Measurements from ENCODE around the gene SNX6.
A peak's percentile ranks its signal among the peaks of the same experiment; 100 is the strongest.
"Not testable (repeated sequence)": the region's sequence is repeated elsewhere in the genome, so short reads cannot be mapped to it uniquely, and the experiment has no call there.

Gene SNX6

DNA sequence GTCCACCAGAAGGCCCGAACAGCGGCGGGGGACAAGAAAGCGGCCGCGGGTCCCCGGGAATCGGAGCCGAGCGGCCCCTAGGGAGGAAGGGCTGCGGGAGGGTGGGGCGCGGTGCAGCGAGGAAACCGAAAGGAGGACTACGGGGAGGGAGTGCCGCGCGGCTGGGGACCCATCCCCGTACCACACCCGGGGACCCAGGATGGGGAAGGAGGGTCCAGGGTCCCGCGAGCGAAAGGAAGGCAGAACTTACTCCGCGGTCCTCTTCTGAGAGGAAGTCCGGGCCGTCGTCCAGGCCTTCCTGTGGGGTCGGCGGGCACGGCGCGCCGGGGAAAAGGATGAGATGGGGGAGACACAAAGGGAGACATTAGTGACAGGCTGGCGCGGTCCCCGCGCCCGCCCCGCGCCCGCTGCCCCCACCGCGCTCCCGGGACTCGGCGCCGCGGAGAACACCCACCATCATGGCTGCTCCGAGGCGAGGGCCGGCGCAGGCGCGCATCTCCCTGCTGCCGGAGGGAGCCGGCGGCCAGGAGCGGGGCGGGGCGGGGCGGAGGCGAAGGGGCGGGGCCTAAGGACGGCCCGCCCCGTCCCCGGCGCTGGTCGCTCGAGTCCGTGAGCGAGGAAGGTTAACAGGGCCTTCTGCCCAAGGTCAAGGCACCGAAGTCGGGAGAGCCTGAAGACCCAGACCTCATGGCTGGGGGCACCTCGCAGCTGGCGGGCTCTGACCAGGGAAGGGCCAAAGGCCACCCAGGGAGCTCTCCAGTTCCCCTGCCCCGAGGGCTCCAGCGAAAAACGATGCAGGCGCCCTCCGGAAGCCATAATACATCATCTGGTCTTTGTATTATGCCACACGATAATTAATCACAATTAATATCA is at the start of gene SNX6:
TSS of gene SNX6 (minus strand) at position 492 of the 873 bp plus-strand sequence. CDS start at position 460, 32 bp downstream.
- DNase-seq (ENCODE audit: low spot score) = peak; percentile 71

DNA sequence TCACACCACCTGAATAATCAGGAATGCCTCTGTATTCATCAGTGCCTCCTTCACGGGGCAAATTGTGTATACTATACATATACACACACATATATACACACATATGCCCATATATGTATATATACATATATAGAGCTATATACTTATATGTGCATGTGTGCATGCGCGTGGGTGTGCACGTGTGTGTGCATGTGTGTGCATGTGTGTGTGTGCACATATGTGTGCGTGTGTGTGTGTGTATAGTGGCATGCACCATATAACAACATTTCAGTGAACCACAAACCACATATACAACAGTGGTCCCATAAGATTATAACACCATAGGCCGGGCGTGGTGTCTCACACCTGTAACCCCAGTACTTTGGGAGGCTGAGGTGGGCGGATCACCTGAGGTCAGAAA is 48.8 kb upstream of the SNX6 start:
- no peak for DNase-seq (ENCODE audit: low spot score)

DNA sequence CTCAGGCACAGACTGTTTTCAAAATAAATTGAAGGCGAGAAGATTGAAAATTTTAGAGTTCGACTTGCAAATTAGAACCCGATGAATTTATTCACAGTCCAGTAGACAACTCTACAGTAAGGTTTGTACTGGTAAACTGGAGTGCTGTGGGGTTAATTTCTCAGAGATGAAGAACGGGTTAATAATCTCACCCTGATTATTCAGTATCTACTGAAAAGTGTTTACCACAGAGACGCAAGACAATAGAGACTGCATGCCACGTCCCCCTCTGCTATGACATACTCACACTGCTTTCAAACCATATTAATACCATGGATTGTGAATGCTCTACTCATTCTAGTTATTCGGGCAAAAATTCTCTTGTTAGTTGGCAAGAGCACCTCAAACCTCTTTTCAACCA is 48.4 kb upstream of the SNX6 start:
- no peak for DNase-seq (ENCODE audit: low spot score)

DNA sequence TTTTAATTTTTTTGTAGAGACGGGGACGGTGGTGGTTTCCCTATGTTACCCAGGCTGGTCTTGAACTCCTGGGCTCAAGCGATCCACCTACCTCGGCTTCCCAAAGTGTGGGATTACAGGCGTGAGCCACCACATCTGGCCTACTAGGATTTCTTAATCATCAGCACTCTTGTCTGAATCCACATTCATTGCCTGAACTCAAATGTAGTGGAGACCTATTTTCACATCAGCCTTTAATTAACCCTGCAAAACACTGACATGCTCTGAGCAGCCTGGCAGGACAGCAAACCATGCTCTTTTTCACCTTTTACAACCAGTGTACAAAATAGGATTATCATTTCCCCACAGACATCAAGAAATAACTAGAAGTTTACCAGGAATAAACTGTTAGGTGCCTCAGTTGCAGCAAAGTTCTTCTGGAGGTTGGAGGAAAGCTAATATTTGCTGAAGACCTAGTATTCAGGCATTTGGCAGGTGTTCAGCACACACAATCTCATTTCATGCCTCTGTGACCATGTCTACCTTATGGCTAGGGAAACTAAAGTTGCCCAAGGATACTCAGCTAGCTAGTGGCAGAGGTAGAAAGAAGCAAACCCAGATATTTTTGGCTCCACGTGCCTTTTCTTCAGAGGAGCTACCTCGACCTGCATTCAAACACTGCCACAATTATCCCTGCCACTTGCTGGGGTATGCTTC is 46.7 kb upstream of the SNX6 start:
- DNase-seq (ENCODE audit: low spot score) = no peak

DNA sequence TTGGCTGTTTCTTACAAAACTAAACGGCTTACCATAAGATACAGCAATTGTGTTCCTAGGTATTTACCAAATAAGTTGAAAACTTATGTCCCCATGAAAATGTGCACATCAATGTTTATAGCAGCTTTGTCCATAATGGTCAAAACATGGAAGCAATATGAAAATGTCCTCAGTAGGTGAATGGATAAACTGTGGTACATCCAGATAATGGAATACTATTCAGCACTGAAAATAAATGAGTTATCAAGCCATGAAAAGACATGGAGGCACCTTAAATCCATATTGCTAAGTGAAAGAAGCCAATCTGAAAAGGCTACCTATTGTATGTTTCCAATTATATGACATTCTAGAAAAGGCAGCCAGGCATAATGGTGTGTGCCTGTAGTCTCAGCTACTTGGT is 43.8 kb upstream of the SNX6 start:
- no peak for DNase-seq (ENCODE audit: low spot score)

DNA sequence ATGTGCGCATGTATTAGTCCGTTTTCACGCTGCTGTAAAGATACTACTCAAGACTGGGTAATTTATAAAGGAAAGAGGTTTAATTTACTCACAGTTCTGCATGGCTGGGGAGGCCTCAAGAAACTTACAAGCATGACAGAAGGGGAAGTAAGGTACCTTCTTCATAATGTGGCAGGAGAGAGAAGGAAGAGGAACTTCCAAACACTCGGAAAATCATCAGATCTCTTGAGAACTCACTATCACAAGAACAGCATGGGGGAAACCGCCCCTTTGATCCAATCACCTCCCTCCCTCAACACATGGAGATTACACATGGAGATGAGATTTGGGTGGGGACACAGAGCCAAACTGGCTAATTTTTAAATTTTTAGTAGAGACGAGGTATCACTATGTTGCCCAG is 41.8 kb upstream of the SNX6 start:
- no peak for DNase-seq (ENCODE audit: low spot score)

DNA sequence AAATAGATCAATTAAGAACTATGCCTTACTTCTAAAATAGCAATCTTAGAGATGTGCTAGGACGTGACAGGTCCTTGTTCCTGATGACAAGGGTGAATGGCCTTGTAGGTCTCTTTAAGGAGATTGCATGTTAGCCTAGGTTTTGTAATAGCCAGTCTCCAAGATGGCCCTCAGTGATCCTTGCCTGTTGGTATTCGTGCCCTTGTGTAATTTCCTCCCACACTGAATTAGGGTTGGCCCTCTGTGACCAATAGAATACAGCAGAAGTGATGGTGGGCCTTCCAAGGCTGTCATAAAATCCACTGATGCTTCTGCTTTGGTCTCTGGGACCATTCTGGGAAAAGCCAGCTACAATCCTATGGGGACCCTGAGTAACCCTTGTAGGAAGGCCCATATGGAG is 38.2 kb upstream of the SNX6 start:
- DNase-seq (ENCODE audit: low spot score) = no peak

DNA sequence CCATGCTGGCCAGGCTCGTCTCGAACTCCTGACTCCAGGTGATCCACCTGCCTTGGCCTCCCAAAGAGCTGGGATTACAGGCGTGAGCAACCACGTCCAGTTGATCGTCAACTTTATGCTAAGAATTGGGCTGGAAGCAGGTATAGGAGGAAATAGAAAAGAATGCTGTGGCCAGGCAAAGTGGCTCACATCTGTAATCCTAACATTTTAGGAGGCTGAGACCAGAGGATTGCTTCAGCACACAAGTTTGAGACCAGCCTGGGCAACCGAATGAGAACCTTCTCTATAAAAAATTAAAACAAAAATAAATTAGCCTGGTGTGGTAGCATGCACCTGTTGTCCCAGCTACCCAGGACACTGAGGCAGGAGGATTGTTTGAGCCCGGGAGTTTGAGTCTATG is 37.1 kb upstream of the SNX6 start:
- DNase-seq (ENCODE audit: low spot score) = no peak

DNA sequence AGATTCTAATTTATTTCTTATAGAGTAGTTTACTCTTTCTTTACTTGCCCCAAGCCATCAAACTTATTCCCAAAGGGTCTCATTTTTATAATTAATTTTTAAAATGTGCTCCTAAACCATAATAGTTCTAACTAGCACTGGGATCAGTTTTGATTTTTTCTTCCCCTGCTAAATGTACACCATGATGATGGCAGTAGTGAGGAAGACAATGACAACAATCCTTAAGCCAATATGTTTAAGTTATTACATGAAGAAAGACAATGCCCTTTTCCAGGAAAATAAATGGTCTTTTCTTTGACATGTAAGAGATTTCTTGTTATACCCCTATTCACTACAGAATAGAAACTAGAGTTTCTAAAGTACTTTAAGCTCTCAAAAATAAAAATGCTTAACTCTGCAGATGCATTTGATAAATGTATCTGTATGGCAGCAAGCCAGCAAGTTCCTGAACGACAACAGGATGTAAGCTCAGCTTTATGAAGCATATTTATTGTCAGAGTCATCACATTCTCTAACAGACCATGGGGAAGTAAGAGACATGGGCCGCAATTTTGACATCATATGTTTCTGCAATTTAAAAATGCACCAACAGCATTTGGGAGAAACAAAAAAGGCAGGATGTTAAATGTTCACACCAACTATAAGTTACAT is 36.0 kb upstream of the SNX6 start:
- DNase-seq (ENCODE audit: low spot score) = peak; percentile 4

DNA sequence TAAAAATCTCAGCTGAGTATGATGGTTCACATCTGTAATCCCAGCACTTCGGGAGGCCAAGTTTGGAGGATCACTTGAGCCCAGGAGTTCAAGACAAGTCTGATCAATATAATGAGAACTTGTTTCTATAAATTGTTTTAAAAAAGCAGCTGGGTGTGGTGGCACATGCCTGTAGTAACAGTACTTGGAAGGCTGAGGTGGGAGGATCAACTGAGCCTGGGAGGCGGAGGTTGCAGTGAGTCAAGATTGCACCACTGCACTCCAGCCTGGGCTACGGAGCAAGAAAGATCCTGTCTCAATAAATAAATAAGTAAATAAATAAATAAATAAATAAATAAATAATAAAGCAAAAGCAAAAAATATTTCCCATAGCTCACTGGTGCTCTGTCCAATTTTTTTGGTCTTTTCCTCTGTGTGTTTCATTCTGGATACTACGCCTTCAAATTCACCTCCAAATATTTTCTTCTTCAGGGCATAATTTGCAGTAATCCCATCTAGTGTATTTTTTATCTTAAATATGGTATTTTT is 32.7 kb upstream of the SNX6 start:
- no peak for DNase-seq (ENCODE audit: low spot score)

DNA sequence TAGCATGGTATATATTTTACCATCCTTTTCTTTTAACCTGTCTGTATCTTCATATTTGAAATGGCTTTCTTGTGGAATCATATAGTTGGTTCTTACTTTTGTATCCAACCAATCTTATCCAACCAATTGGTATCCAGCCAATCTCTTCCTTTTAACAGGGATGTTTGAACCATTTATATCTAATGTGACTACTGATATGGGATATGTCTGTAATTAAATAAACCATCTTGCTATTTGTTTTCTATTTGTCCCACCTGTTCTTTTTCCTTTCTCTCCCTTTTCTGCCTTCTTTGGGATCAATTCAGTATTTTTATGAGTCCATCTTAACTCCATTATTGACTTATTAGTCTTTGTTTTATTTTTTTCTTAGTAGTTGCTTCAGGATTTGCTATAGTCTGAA is 30.8 kb upstream of the SNX6 start:
- no peak for DNase-seq (ENCODE audit: low spot score)

DNA sequence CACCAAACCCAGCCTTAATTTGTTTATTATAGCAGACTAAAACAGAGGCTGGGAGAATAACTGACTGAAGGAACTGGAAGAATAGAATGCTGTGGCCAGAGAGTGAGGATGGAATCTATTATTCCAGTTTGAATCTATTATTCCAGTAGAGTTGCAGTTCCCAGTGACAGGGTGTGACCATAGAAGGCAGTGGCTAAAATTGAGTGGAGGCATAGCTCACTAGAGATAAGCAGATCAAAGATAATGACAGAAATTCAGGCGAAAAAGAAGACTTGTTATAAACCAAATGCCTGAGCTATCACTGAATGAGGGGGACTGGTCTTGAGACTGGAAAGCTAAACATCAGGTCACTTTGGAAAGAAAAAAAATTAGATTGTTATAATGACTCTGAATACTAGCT is 26.0 kb upstream of the SNX6 start:
- DNase-seq (ENCODE audit: low spot score) = no peak

DNA sequence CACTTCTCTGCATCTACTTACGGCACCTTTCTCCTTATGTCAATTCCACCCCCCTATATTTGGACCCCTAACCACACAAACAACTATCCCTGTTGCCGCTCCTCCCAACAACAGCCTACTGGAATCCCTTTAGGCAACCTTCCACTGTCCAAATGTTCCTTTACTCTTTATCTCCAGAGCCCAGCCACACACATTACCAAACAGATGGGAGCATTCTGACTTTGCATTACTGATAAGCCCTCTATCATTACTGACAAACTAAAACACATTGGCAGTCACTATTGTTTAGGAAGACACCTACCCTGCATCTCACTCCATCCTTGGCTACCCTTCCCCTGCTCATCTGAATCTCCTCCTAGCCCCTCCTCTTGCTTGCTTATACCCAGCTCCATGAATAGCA is 23.1 kb upstream of the SNX6 start:
- DNase-seq (ENCODE audit: low spot score) = not testable (repeated sequence)

DNA sequence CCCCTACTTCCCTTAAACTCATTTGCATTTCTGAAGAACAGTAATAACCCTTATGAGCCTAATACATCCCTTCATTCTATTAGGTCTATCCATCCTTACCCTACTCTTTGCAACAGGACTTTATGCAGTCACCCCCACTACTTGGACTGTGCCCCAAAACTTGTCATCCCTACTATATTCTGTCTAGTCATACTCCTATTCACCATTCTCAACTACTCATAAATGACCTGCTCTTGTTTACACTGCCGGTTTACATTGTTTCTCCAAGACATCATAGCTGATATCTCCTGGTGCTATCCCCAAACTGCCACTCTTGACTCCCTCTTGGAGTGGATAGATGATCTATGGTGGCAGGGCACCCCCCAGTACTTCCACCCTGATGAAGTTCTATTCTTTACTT is 22.4 kb upstream of the SNX6 start:
- not testable (repeated sequence) for DNase-seq (ENCODE audit: low spot score)

DNA sequence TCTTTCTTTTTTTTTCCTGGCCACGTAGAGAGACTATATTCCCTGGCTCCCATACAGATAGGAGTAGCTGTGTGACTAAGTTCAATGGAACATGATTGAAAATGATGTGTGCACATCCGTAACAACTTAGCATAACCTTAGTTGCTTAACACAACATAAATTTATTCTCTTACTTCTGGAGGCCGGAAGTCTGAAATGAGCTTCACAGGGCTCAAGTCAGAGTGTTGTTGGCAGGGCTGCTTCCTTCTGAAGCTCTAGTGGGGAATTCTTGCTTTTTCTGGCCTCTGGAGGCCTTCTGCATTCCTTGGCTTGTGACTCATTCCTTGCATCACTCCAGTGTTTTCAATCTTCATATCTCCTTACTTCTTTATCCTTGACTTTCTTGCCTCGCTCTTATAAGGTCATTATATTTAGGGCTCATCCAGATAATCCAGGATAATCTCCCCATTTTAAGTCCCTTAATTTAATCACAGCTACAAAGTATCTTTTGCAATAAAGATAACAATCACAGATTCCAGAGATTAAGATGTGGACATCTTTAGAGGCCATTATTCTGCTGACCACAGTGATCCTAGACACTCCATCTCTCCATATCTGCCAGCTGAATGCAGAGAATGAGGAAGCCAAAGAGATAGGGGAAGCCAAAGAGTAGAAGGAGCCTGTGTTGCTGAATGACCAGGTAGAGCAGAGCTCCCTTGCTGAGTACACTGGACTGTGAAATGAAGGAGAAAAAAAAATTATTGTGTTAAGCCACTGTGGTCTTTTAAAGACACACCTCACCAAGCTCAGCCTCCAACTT is 21.0 kb upstream of the SNX6 start:
- DNase-seq (ENCODE audit: low spot score) = no peak

DNA sequence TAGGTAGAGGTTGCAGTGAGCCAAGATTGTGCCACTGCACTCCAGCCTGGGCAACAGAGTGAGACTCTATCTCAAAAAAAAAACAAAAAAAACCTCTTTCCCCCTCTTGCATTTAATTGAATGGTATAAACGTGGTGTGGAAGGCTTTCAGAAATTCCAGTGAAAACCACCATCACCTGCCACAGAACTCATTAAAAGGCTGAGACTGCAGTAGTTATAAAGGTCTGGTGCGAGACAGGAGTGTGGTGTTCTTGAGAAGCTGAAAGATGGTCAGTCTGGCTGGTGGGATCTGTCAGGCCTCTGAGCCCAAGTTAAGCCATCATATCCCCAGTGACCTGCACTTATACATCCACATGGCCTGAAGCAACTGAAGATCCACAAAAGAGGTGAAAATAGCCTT is 20.1 kb upstream of the SNX6 start:
- not testable (repeated sequence) for DNase-seq (ENCODE audit: low spot score)

DNA sequence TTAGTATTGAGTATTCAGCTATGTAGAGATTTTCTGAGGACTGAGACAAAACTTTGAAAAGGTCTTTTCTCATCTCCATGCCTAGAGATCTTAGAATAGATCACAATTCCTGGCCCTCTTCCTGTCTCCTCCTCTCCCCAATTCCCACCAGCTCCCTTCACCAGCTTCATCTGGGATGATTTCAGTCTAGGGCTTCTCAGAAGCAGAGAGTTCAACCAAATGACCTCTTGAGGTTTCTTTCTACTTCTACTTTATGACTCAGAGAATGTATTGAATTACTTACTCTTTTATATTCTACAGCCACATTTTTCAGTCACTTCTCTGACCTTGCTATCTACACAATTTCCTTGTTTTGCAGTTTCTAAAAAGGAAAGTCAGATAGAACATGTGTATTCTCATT is 19.4 kb upstream of the SNX6 start:
- no peak for DNase-seq (ENCODE audit: low spot score)

DNA sequence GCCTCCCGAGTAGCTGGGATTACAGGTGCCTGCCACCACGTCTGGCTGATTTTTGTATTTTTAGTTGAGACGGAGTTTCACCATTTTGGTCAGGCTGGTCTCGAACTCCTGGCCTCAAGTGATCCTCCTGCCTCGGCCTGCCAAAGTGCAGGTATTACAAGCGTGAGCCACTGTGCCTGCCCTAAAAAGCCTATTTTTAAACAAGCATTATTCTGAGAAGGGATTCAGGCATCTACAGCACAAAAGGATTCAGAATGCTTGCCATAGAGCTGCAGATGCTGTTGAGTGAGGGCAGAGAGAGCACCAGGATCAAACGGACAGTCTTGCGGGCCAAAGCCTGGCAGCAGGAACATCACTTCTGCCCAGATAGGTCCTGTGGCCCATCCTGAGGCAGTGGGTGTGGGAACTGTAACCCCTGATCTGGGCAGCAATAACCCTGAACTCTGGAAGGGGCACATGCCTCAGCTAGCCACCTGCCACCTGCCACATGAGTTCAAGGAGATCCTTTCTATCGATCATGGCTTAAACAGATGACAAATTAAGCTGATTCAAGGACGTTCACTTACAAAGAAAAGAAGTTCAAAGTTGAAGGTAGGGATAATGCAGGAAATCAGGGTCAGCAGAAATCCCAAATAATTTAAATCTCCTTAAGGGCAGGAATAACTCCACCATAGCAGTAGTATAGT is 16.8 kb upstream of the SNX6 start:
- DNase-seq (ENCODE audit: low spot score) = no peak

DNA sequence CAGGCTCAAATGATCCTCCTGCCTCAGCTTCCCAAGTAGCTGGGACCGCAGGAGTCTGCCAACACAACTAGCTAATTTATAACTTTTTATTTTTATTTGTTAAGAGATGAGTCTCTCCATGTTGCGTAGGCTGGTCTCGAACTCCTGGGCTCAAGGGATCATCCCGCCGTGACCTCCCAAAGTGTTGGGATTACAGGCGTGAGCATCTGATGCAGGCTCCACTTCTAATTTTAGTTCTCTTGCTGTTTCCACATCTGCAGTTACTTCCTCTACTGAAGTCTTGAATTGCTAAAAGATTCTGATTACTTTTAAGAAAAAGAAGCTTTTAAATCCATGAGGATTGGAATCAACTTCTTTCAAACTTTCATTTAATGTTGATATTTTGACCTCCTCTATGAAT is 13.4 kb upstream of the SNX6 start:
- DNase-seq (ENCODE audit: low spot score) = no peak

DNA sequence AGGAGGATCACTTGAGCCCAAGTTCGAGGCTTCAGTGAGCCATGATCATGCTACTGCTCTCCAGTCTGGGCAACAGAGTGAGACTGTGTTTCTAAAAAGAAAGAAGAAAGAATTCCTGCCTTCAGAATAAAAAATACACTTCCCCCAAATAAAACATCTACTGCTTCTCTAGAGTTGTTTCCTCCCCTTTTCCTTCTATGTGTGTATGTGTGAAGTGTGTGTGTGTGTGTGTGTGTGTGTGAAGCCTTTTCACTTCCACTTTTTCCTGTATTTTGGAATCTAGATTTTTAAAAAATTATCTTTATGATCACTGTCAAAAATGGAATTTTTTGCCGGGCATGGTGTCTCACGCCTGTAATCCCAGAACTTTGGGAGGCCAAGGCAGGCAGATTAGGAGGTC is 12.6 kb upstream of the SNX6 start:
- no peak for DNase-seq (ENCODE audit: low spot score)

DNA sequence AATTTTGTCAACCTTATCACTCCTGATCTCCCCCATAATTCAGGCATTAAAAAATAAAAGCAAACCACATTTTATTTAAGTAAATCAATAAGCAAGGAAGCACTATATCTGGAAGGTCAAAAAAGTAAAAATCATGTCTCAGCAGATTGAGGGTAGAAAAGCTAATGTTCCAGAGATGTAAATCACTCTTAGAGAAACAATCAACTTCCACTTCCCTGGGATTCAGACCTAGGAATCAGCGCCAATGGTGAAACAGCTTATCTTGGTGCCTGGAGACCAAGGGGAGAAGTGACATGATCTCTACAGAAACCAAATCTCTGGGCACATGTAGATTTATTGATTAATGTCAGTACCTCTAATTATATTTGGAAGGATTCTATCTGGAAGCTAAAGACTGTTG is 10.9 kb upstream of the SNX6 start:
- DNase-seq (ENCODE audit: low spot score) = no peak
